GM12865 (cell line): ENCODE results near the gene COL23A1.

Experiments
- DNase-seq: peaks from one replicate; pipeline ENCODE4 v3.0.0; 2010; ENCODE audit warnings: low read depth
- H3K4me3 ChIP-seq: 2 replicates; pipeline ENCODE4 v1.5.1; 2011; ENCODE audit warnings: mild to moderate bottlenecking, low read depth, low read length, control low read depth
- CTCF ChIP-seq: IDR thresholded peaks from 2 replicates; pipeline ENCODE4 v1.5.1; 2011; ENCODE audit warnings: low read length, control low read depth, low read depth, inconsistent platforms; ENCODE audit not compliant: insufficient read depth; ENCODE audit errors: missing control alignments

The COL23A1 gene

GRCh38 chr5:178189433-178189832 lies 400.8 kb downstream of the COL23A1 start:
- TF ChIP-seq CTCF, result no peak
- DNase-seq, result no peak
- H3K4me3 ChIP-seq, result no peak overlapping the region
